Measurements from ENCODE around the gene SLC28A1. TPM values are rescaled to one million over a fixed set of nuclear protein-coding genes. Genes with fewer than 3 reads are reported as not detected.

The SLC28A1 gene
- total and polyA plus RNA-seq, 4 donors: 0.97 to 4.1 (median 2.4) TPM

Other genes with a start within 250 kb of the SLC28A1 start
- 10 to 100 TPM; 19.5 to 27.3 TPM for gene WDR73, start 230.4 kb upstream of the SLC28A1 start, total RNA-seq
- 10 to 100 TPM in 1 of 2 donors, 1 to 10 TPM in 1; 4.9 to 47.0 TPM for gene WDR73, start 230.4 kb upstream of the SLC28A1 start, polyA plus RNA-seq
- gene NMB, start 226.5 kb upstream of the SLC28A1 start, total RNA-seq: 10 to 100 TPM in 1 of 2 donors, 1 to 10 TPM in 1; 5.2 to 12.5 TPM
- 1 to 10 TPM; 3.8 to 4.3 TPM for gene NMB, start 226.5 kb upstream of the SLC28A1 start, polyA plus RNA-seq
- 100 to 1,000 TPM in 1 of 2 donors, 10 to 100 TPM in 1; 99.3 to 115 TPM for gene SEC11A, start 168.5 kb upstream of the SLC28A1 start, total RNA-seq
- 100 to 1,000 TPM; 193 to 327 TPM for gene SEC11A, start 168.5 kb upstream of the SLC28A1 start, polyA plus RNA-seq
- gene ZNF592, start 136.1 kb upstream of the SLC28A1 start, total RNA-seq: 10 to 100 TPM; 27.8 to 35.8 TPM
- gene ZNF592, start 136.1 kb upstream of the SLC28A1 start, polyA plus RNA-seq: 10 to 100 TPM in 1 of 2 donors, 1 to 10 TPM in 1; 6.8 to 10.6 TPM
- gene ALPK3, start 67.3 kb upstream of the SLC28A1 start, total RNA-seq: 10 to 100 TPM; 77.0 to 86.8 TPM
- 10 to 100 TPM in 1 of 2 donors, 1 to 10 TPM in 1; 6.8 to 11.1 TPM for gene ALPK3, start 67.3 kb upstream of the SLC28A1 start, polyA plus RNA-seq
- 10 to 100 TPM; 68.8 to 71.1 TPM for gene PDE8A, start 97.2 kb downstream of the SLC28A1 start, total RNA-seq
- 10 to 100 TPM in 1 of 2 donors, 1 to 10 TPM in 1; 8.5 to 24.3 TPM for gene PDE8A, start 97.2 kb downstream of the SLC28A1 start, polyA plus RNA-seq

All from aorta (tissue), 4 donors.